SK-MEL-5 (cell line): Measurements from ENCODE around the gene CDK11A. TPM values are rescaled to one million over a fixed set of nuclear protein-coding genes. Genes with fewer than 3 reads are reported as not detected.
A peak's percentile ranks its signal among the peaks of the same experiment; 100 is the strongest.
"Not testable (repeated sequence)": the region's sequence is repeated elsewhere in the genome, so short reads cannot be mapped to it uniquely, and the experiment has no call there.

Experiments used
- DNase-seq: peaks from one replicate; pipeline ENCODE4 v3.0.0-alpha.2; 2016; ENCODE audit warnings: low read depth, low spot score
- in situ Hi-C: cut with HindIII; loops from 2 replicates; pipeline ENCODE4 v1.10.0; 2016; ENCODE audit warnings: low sequenced_read_pairs, high pct_unique_total_duplicates, low pct_unique_long_range_greater_than_20kb
- total RNA-seq: library from RNA; depleted of rRNA; stranded (reverse); fragments of >200 nt; shearing (Covaris generic); gene quantifications from 2 replicates; pipeline ENCODE4 v1.2.3, GENCODE V29; 2014

CDK11A gene
- total RNA-seq, 1 experiment from 2014 or later, result 4.4 TPM

DNA sequence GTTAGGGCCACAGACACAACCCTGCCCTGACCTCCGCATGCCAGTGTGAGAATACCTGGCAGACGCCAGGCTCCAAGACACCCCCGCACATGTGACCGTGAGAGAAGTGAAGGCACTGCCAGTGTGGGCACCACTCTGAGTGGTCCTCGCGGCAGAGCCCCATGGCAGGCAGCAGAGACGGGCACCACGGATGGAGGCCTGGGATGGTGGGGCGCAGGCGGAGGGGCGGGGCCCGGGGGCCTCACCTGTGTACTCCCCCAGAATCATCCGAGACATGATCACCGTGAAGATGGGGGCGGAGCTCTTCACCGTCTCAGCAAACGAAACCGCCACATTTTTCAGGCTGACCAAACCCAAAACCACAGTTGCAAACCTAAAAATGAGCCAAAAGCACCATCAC lies 48.9 kb downstream of the CDK11A start:
- in situ Hi-C loops, DNase-seq: not testable (repeated sequence)

DNA sequence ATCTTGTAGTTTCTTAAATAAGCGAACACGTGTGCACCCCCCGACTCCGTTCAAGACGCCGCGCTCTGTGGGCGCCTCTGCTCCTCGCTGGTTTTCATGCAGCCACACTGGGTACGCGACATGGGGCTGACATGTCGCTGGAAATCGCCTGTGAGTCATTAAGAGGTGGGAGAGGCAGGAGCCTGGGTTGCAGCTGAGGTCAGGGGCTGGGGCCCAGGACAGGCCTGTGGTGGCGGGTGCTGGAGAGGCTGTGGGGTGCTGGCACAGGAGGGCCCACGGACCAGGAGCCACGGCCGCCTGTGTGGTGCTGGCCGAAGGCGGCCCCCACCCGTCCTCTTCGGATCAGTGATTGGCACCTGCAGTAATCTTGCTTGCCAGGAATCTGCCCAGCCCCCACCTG lies 49.4 kb downstream of the CDK11A start:
- in situ Hi-C loops, DNase-seq: not testable (repeated sequence)

DNA sequence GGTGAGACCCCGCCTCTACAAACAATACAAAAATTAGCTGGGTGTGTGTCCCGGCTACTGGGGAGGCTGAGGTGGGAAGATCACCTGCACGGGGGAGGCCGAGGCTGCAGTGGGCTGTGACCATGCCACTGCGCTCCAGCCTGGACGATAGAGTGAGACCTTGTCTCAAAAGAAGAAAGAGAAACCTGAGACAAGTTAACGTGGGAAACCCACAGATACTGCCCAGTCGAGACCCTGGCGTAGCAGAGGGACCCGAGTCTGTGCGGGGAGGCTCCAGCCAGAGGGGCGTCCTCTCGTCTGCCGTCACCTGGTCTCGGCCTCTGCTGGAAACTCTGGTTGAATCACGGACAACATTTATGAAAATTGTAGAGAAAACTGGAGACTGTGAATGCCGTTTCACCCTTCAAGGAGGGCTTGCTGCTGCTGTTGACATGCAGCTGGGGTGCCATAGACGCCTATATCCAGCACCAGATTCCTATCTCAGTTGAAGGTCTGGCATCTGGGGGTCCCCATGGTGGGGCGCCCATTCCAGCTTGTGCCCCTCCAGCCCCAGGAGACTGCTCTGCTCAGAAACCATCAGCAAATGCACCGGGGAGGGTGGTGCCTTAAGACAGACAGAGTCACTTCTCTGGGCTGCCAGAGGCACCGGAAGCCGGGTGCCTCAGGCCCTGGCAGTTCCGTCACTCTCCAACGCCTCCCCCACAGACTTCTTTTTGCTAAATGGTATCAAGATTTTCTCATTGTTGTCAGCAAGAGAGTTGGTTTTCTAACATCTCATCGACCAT lies 51.8 kb downstream of the CDK11A start:
- DNase-seq, result no peak
- in situ Hi-C loops, result no loop called here

GRCh38 chr1:1671365-1672119 lies 52.6 kb downstream of the CDK11A start:
- in situ Hi-C loops, result no loop called here
- DNase-seq, result no peak

GRCh38 chr1:1670866-1671265 lies 53.3 kb downstream of the CDK11A start:
- in situ Hi-C loops, result no loop called here
- no peak for DNase-seq

DNA sequence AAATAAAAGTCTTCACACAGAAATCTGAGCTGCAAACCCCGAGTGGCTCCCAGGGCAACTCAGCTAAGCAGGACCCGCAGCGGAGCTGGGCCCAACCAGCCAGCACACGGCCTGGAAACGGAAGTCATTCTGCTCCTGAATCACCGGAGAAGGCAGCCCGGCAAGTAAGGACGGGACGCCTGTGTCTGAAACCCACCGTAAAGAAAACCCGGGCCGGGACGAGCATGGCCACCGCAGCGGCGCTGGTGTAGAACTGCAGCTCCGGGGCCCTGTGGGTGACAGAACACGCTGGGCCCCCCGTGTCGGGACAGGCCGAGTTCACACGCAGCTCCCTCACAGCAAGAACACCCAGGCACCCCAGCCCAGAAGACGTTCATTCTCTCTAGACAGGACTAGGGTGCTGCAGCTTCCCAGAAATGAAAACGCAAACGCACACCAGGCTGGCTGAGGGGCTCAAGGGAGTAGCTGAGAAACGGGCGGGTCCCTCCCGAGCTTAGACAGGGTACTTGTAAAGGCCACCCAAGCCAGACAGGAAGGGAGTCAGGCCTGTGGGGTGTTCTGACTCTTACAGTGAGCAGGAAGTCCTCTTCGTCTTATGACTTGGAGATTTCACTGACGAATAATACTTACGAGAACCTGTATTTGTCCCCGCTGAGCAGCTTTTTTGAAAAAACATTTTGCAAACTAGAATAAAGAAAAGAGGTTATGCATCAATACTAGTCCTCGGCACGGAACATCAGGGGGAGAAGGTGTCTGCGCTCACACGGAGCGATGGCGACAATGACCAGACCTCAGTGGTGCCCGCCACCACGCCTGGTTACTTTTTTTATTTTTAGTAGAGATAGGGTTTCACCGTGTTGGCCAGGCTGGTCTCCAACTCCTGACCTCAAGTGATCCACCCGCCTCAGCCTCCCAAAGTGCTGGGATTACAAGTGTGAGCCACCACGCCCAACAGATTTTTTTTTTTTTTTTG lies 54.4 kb downstream of the CDK11A start:
- in situ Hi-C loops, result no loop called here
- DNase-seq, result no peak

DNA sequence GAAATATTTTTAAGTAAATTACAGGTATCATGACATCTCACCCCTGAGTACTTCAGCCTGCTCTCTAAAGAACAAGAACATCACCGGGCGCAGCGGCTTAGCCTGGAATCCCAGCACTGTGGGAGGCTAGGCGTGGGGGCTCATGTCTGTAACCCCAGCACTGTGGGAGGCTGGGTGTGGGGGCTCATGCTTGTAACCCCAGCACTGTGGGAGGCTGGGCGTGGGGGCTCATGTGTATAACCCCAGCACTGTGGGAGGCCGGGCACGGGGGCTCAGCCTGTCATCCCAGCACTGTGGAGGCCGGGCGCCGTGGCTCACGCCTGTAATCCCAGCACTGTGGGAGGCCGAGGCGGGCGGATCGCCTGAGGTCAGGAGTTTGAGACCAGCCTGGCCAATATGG lies 57.6 kb downstream of the CDK11A start:
- in situ Hi-C loops, result no loop called here
- DNase-seq, result no peak

DNA sequence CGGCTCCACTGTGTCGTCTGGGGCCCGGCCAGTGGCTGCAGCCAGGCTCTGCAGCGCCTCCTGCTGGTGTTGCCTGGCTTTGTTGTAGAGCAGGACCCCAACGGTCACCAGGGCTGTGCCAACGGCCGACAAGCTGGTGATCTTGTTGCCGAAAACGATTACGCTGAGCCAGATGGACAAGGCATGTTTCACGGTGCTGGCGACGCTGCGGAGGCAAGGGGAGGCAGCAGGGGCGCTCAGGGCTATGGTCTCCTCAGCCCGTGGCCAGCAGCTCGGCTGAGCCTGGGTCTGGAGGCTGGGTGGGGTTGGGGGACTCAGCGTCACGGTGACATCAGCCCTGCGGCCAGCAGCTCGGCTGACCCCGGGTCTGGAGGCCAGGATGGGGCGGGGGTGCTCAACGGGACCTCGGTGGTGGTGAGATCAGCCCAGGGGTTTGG lies 58.3 kb downstream of the CDK11A start:
- in situ Hi-C loops, result no loop called here
- DNase-seq, result peak; percentile 20

DNA sequence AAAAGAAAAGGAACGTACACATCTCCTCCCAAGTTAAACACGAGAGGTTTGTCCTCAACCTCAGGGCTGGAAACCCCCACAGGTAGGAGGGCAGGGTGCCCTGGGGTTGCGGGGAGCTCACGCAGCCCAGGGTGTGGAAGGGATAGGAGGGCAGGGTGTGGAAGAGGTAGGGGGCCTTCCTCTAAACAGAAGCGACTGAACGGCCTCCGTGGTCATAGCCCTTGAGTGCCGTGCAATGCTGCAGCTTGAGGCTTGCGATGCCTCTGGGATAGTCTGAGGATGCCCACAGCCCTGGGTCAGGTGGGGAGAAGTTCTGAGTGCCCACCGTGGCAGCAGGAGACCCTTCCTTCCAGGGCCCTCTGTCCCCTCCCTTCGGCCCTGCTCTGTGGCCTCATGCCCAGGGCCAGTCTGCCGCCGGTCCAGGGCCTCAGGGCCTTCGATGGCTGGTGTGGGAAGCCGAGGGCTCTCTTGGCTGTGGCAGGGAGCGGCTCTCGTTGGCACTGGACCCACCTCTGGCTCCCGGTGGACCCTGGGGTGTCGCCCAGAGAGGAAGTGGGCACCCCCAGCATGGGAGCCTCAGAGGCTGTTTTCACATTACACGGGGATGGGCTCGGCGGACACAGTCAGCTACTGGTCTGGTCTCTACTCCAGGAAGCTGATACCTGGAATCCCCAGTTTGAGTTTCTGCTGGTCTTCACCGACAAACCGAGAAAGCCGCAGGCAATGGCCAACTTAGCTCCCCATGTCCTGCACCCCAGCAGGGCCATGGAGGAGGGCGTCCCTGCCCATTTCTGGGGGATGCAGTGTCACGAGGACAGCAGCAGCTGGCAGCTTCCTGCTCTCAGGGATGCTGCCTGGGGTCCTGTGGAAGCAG lies 59.0 kb downstream of the CDK11A start:
- in situ Hi-C loops, result no loop called here
- DNase-seq, result no peak

- DNase-seq, in situ Hi-C loops: not testable (repeated sequence)
Measured at GRCh38 chr1:1664318-1664717, 59.8 kb downstream of the CDK11A start.

GRCh38 chr1:1662830-1663560 lies 61.2 kb downstream of the CDK11A start:
- in situ Hi-C loops, DNase-seq: not testable (repeated sequence)

DNA sequence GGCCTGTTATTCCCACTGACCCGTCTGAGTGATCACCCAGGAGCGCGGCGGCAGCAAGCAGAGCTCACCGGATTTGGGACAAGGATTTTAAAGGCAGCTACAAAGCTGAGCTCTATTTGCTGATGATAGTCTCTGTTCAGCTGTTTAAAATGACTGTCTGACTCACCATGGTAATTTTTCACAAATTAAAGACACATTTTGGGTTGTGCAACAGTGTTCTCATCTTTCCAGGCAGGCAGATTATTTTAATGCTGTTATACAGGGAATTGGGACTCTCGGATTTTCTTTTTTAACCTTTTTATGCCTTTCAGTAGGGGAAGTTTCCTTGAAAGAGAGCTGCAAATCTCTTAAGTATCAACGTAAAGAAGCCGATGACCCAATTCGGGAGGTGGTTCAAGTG lies 61.8 kb downstream of the CDK11A start:
- DNase-seq, in situ Hi-C loops: not testable (repeated sequence)

- DNase-seq, result peak; percentile 98
- in situ Hi-C loops, result not testable (repeated sequence)
Measured at GRCh38 chr1:1658583-1659549, 65.3 kb downstream of the CDK11A start, which contains the start of gene CDK11B. Gene CDK11B, minus strand, starts transcription at chr1:1659004. Its CDS starts 1,519 bp downstream, at chr1:1657485.
